ENCODE data around the gene LITAF.
"Not testable (repeated sequence)": the region's sequence is repeated elsewhere in the genome, so short reads cannot be mapped to it uniquely, and the experiment has no call there.

Gene LITAF

GRCh38 chr16:11597235-11598095 lies 10.7 kb upstream of the LITAF start:
- no peak for DNase-seq

- no peak for DNase-seq
These were observed 10.0 kb upstream of the LITAF start for GRCh38 chr16:11596572-11597226.

GRCh38 chr16:11593581-11593980 lies 6.9 kb upstream of the LITAF start:
- DNase-seq: no peak

GRCh38 chr16:11593076-11593475 lies 6.4 kb upstream of the LITAF start:
- not testable (repeated sequence) for DNase-seq

GRCh38 chr16:11591630-11592029 lies 4.9 kb upstream of the LITAF start:
- not testable (repeated sequence) for DNase-seq

GRCh38 chr16:11589198-11589550 lies 2.5 kb upstream of the LITAF start:
- DNase-seq: no peak

GRCh38 chr16:11588321-11589197 lies 1.8 kb upstream of the LITAF start:
- no peak for DNase-seq

- no peak for DNase-seq
These were observed 1.0 kb upstream of the LITAF start for GRCh38 chr16:11587643-11588247.

- no peak for DNase-seq
These were observed 302 bp downstream of the LITAF start for GRCh38 chr16:11586378-11586855.

- DNase-seq: peak in 1 of 2 experiments; percentile 31
These were observed 1.0 kb downstream of the LITAF start for GRCh38 chr16:11585460-11586377.

- DNase-seq: no peak
These were observed 2.7 kb downstream of the LITAF start for GRCh38 chr16:11583889-11584565.

GRCh38 chr16:11583166-11583565 lies 3.6 kb downstream of the LITAF start:
- no peak for DNase-seq

GRCh38 chr16:11582157-11582814 lies 4.4 kb downstream of the LITAF start:
- DNase-seq: no peak

GRCh38 chr16:11581678-11582077 lies 5.0 kb downstream of the LITAF start:
- no peak for DNase-seq

- DNase-seq: no peak
These were observed 6.2 kb downstream of the LITAF start for GRCh38 chr16:11580451-11581086.

- not testable (repeated sequence) for DNase-seq
These were observed 9.4 kb downstream of the LITAF start for GRCh38 chr16:11577290-11577660.

GRCh38 chr16:11576427-11577289 lies 10.1 kb downstream of the LITAF start:
- no peak for DNase-seq

- DNase-seq: no peak
These were observed 11.5 kb downstream of the LITAF start for GRCh38 chr16:11575223-11575589.

All from NCI-H526 (cell line).